Activated CD4-positive, CD25-positive, alpha-beta regulatory T cell treated with anti-CD3 and anti-CD28 coated beads, Interleukin-2, amount 50 U/mL, for 16 hours (primary cell): Measurements from ENCODE around the gene SHPK.
"Not testable (repeated sequence)": the region's sequence is repeated elsewhere in the genome, so short reads cannot be mapped to it uniquely, and the experiment has no call there.

Experiments used
- DNase-seq: peaks from one replicate; pipeline ENCODE4 v3.0.0-alpha.2; 2020; ENCODE audit warnings: low read depth, low spot score

Gene SHPK

DNA sequence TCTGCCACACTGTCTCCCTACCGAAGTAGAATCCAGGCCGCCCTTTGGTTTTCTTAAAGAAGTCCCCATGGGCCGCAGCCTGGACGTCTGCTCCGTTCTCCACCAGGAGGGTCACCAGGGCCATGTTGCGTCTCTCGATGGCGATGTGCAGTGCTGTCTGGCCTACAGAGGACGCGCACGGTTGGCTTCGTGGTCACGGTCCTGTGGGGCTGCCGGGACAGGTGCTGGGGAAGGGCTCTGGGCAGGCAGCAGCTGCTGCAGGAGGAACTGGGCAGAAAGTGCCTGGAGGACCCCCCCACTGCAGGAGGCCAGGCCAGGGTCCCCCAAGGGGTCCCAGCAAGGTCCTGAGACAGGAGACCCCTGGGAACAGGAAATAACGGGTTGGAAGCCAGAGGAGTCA, 45.8 kb downstream of the SHPK start:
- no peak for DNase-seq

DNA sequence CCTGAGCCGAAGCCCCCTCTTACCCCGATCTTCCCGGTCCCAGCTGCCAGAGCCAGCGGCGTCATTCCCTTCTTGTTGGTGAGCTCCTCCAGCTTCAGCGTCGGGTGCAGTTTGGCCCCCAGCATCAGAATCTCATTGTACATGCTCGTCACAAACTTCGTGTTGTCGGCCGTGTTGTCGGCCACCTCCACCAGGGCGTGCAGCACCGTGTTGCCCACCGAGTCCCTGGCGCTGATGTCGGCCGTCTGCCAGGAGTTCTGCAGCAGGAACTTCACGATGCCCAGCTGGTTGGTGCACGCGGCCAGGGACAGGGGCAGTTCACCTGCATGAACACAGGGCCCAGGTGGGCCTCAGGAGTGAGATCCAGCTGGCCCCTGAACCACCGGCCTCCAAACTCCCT, 46.3 kb downstream of the SHPK start:
- DNase-seq: no peak

DNA sequence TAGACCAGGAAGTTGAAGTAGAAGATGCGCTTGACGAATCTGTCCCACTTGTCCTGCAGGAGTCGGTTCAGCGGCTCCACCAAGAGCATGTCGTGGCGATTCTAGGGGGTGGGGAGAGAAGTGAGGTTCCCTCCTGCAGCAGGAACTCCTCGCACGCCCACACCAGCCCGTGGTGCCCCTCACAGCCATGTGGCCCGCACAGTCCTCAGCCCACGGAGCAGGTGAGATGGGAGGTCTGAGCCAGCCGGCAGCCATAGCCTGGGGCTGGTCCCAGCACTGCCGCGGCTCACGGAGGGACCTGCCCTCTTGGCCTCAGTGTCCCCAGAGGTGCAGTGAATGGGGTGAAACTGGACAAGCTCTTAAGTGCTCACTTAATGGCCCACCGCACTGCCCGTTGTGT, 50.2 kb downstream of the SHPK start:
- no peak for DNase-seq

DNA sequence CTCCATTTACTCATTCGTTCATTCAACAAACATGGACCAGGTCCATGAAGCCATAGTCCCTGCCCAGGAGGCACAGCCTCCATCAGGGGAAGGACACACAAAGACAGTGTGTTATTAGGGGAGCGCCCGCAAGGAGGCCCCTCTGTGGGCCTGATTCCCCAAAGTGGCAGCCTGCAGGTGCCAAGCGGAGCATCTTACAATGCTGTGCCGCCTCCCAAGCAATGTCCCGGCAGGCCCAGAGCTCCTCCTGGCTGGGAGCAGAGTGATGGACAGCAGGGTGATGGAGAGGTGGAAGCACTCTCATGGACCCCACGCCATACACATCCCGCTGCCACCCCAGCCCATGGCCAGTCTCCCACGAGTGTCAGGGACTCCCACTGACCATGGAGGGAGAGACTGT, 52.6 kb downstream of the SHPK start:
- no peak for DNase-seq

DNA sequence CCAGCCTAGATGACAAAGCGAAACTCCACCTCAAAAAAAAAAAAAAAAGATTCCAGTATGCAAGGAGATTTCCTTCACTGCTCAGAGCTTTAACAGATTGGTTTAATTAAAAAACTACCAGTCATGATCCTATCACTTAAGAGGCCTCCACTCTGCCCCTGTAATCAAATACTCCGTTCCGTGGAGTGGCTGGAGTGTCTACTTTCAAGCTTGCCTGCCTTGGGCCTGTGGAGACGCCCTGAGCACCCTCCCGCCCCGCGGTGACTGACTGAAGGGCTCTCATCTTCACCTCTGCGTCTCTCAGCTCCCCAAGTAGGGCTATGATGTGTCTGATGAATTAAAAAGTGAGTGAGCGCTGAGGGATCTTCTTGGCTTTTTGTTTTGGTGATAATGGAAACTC, 53.1 kb downstream of the SHPK start:
- no peak for DNase-seq

DNA sequence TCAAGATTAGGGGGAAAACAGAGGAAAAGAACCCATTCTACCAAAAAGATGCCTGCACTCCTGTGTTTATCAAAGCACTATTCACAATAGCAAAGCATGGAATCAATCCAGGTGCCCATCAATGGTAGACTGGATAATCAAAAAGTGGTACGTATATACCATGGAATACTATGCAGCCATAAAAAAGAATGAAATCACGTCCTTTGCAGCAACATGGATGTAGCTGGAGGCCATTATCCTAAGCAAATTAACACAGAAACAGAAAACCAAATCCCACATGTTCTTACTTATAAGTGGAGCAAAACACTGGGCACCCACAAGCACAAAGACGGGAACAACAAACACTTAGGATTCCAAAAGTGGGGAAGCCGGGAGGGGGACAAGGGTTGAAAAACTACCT, 57.4 kb downstream of the SHPK start:
- not testable (repeated sequence) for DNase-seq

DNA sequence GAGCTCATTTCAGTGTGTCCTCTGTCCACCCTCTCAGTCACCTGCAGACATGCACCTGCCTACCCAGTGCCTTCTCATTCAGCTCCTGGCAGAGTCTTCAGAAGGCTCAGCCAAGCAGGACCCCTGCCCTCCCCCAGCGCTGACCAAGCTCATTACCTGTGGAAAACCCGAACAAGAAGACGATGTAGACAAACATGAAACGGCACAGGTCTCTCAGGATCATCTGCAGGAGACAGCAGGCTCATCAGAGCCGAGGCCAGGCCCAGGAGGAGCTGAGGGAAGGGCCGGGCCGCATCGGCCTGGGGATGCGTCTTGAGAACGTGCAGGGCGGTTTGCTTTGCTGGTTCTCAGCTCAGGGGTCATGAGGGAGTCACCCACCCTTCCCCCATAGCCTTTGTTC, 59.1 kb downstream of the SHPK start:
- no peak for DNase-seq

DNA sequence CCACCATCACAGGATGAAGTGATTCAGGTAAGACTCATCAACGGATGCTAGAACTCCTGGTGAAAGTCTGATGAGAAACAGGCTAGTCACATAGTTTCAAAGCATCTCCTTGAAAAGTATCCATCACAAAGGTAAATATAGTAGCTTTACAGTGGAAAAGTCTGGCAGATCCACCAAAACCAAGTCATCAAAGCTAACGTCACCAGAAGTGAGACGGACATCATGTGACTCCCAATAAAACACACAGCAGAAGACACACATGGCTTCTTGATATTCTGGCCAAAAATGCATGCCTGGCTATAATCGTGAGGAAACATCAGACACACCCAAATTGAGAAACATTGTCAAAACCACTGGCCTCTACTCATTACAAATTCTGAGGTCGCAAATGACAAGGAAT, 60.5 kb downstream of the SHPK start:
- no peak for DNase-seq

DNA sequence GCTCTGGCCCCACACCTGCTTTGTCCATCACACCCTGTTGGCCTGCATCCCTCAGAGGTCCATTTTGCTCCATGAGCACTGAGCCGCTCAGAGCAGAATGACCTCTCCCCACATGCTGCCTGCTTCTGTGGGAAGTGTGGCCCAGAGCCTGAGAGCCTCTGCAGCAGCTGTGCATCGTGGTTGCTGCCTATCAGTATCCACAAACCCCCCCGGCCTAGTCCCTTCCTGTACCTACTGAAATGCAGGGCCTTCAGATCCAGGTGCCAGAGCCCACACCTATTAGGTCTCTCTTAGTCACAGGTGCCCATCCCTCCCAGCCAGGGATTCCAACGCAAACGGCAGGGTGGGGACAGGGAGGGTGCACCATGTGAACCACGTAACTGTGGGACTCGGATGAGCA, 61.8 kb downstream of the SHPK start:
- DNase-seq: no peak

DNA sequence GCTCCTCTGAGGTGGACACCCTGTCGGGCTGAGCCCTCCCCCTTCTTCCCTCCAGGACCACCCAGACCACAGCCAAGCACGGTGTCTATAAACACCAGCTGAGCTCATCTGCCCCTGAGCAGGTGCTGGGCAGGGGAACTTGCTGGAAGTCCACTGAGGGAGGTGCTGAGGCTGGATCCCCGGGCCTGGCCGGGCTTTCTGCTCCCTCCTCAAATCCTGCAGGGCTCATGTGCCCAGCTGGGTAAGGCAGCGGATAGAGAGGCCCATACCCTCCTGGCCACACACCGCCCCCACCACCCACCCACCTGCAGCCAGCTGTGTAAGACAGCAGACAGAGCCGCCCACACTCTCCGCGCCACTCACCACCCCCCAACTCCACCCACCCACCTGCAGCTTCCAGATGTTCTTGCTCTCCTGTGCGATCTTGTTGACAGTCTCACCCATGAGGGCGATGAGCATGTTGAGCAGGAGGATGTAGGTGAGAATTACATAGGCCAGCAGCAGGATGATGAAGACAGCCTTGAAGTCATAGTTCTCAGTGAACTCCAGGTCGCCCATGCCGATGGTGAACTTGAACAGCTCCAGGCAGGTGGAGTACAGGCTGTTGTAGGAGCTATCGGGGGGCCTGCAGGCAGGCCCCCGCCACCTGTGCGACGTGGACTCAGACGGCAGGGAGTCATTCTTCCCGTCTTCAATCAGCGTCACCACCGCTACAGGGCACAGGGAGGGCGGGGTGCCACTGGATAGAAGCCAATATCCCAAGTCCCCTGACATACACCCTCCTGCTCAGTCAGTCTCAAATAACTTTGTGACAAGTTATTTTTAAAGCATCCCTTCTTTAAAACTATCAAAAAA, 62.6 kb downstream of the SHPK start:
- DNase-seq: no peak

DNA sequence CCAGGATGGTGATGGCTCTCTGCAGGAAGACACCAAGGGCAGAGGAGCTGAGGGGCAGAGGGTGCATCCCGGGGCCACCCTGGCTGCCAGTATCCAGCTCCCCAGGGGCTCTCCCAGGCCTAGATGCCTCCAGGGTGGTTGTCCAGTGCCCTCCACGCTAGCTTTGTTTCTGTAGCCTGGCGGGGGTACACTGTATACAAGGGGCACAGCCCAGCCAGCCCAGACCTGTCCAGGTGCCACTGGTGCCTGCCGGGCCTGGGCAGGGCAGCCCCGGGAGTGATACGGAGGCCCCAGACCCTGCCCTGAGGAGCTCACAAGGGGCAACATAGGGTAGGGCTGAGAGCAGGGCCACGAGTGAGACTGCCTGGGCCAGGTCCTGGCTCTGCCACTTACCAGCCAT, 63.8 kb downstream of the SHPK start:
- DNase-seq: no peak

DNA sequence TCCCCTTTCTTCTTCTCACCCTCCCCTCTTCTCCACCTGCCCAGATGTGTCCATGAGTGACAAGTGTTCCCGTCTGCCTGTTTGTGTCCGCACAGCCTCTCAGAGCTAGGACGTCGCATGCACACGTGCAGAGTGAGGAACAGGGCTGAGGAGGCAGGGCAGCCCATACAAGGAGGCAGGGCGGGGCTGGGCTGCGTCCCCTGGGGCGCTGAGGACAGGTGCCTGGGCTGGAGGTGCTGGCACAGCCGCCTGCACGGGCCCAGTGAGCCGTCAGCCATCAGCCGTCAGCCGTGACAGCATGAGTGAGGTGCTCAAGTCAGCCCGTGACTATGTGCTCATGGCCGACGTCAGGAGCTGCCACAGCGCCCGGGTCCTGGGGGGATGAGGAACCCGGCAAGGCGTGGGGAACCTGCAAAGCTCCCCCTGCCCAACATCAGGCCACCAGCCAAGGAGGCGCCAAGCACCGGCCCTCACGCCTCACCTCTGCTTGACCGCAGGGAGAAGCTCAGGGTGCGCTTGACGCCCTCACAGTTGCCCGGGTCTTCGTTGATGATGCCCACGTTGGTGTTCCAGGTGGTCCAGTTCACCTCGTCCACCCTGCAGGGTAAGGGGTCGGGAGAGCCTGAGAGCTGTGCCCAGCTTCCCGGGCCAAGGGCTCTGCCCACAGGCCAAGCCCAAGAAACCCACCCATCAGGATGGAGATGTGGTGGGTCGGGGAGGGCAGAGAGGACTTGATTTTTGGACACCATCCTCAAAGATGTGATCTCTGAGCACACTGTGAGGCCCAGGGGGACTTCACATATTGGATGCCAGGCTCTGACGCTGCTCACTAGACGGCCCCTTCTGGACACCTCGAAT, 64.8 kb downstream of the SHPK start:
- no peak for DNase-seq

DNA sequence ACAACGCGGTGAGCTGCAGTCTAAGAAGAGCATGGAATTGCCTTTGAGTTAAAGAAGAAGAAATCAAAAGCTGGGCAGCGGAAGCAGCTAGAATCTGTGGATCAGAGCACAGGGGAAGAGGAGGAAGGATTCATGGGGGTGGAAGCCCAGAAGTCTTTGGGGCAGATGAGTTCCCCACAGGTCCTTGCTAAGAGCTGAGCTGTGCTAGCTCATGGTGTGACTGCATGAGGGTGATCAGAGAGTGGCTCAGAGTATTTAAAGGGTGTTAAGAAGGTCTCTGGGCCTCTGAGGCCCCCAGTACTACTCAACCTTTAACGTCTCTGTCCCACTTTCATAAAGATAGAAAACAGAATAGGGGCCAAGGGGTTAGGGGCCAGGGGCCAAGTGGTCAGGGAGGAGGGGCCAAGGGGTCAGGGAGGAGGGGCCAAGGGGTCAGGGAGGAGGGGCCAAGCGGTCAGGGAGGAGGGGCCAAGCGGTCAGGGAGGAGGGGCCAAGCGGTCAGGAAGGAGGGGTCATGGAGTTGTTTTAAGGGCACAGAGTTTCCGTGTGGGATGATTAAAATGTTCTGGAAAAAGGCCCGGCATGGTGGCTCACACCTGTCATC, 66.4 kb downstream of the SHPK start:
- DNase-seq: no peak

DNA sequence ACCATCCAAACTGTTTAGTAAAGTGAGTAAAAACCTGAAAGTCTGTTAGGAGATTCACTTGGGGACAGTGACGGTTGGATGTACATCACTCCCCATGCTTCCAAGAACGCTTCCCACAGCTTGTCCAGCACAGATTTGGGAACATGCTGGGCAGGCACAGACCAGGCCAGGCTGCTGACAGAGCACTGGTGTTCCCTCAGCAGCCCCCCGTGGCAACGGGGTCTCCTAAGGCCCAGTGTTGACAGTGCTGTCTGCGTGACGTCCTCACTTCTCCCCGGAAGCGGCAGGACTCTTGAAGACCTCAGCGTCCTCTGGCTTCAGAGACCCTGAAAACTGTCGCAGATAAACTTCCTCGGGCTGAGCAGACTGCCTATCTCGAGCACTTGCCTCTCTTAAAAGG, 69.5 kb downstream of the SHPK start:
- DNase-seq: no peak

DNA sequence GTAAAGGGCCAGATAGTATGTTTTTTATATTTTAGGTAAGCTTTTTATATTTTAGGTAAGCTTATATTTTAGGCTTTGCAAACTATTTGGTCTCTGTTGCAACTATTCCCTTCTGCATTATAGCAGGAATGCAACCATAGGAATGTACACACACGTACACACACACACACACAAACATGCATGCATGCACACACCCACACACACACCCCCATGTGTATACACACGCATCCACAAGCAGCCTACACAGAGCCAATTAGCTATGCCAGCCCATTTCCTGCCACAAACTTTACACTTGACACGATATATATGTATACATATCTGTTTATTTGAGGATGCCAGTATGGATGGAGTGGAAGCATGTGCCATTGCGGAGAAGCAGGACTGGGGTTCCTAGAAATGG, 70.9 kb downstream of the SHPK start:
- no peak for DNase-seq

DNA sequence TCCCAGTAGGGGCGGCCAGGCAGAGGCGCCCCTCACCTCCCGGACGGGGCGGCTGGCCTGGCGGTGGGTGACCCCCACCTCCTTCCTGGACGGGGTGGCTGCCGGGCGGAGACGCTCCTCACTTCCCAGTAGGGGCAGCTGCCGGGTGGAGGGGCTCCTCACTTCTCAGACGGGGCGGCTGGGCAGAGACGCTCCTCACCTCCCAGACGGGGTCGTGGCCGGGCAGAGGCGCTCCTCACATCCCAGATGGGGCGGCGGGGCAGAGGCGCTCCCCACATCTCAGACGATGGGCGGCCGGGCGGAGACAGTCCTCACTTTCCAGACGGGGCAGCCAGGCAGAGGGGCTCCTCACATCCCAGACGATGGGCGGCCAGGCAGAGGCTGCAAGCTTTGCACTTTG, 71.8 kb downstream of the SHPK start:
- DNase-seq: not testable (repeated sequence)

DNA sequence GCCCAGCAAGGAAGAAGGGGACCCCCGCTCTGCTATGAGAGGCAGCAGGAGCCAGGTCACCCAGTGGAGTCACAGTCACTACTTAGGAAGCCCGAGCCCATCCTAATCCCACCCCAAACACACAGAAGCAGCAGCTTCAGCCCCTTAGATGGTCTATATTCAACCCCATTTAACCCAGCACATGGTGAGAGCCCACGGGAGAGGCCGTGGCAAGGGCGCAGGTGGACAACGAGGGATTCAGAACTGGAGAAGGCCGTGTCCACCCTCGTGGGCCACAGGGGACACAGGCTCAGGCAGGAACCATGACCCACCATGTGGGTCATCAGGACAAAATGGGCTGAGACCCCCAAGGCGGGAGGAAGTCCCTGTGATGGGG, 76.8 kb downstream of the SHPK start:
- no peak for DNase-seq

DNA sequence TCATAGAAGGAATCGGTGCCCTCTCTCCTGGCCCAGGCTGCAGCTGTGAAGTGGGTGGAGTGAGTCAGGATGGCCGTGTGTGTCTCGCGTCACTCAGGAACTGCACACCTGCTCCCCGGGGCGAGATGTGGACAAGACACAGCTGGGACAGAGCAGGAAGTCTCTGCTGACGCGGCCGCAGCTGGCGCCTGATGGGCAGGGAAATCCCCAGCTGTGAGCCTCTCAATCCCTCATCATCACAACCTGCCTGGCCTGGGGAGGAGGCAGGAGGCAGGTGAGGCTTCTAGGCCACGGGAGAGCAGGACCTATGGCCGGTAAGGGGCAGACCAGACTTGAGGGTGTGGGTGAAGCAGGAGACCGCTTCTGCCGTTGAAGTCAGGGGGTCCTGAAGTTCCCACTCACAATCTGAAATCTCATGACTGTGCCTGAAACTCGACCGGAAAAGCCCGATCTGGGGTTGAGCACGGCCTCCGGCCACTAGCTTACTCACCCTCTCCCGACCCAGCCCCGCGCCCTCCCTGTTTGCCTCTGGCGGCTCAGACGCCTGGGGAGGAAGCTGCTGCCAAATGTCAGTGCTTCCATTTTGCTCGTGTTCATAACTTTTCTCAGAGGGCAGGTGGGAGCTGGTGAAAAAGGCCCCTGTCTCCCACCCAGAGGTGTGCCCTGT, 77.3 kb downstream of the SHPK start:
- peak; percentile 8 for DNase-seq
